Activated CD4-positive, alpha-beta T cell treated with anti-CD3 and anti-CD28 coated beads, Interleukin-2, amount 50 U/mL, for 1 hour (primary cell): ENCODE results near the gene CD248.
"Not testable (repeated sequence)": the region's sequence is repeated elsewhere in the genome, so short reads cannot be mapped to it uniquely, and the experiment has no call there.

Experiments
- DNase-seq: peaks from one replicate; pipeline ENCODE4 v3.0.0-alpha.2; 2020

CD248 gene

DNA sequence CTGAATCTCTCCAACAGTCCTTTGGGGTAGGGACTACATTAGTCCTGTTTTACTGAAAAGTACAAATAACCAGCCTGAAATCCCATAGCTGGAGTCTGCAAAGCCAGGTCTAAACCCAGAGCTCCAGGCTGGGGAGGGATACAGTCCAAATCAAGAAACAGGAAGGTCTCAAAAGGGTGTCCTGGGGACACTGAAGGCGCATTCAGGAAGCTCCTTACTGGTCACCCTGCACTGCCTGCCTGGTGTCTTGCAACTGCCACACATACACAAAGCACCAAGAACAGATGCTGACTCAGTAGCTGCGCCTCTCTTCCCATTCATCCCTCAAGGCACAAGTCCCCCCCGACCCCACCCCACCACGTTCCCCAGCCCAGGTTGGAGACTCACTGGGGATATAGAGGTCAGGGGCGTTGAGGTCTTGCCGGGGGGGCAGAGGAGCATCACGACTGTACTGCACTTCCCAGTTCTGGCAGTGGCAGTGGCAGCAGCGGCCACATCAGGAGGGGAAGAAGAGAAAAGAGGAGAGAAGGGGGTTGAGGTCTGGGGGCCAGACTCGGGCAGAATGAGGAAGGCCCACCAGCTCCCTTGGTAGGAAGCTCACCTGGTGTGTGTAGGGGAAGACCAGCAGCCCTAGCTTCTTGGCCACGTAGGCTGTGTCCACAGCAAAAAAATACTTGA lies 29.5 kb downstream of the CD248 start:
- no peak for DNase-seq

DNA sequence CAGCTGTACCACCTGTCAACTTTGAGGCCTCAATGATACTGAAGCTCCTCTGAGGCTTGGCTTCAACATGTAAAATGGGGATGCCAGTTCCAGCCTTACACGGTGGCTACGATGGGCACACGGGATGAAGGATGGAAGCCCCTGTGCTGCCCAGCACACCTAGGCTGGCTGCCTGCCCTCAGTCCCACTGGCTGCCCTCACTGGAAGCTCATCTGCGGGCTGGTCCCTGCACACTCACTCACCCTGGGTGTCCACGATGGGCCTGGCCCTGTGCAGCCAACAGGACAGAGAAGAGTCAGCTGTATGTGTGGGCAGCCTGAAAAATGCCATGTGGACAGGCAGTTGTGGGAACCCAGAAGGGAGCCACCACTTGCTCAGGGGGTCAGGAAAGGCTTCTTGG lies 30.1 kb downstream of the CD248 start:
- DNase-seq = no peak

DNA sequence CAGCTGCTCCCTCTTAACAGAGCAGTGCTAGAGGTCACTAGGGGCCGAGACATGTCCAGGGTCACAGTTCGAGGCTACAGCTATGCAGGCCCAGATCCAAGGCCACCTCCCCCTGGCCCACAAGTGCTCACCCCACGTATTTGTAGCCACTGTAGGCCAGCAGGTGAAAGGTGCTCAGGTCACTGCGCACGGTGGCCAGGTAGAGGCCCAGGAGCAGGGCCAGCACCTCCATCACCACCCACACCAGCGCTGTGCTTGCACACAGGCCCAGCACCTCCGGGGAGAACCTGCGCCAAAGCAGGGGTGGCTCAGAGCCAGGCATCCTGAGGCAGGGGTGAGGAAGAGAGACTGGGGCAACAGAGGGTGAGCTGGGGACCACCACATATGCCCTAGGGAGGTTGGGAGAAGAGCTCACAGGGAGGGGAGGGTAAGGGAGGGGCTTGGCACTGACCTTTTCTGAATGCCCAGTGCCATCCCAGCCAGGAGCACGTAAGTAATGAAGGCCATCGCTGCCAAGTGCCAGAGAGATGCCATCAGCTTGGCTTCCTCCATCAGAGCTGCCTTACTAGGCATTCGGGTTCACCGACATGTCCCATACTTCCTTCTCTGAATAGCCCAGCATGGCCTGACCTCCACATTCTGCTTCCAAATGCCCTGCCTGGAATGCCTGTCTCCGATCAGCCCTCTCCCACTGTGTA lies 31.4 kb downstream of the CD248 start:
- DNase-seq = no peak

DNA sequence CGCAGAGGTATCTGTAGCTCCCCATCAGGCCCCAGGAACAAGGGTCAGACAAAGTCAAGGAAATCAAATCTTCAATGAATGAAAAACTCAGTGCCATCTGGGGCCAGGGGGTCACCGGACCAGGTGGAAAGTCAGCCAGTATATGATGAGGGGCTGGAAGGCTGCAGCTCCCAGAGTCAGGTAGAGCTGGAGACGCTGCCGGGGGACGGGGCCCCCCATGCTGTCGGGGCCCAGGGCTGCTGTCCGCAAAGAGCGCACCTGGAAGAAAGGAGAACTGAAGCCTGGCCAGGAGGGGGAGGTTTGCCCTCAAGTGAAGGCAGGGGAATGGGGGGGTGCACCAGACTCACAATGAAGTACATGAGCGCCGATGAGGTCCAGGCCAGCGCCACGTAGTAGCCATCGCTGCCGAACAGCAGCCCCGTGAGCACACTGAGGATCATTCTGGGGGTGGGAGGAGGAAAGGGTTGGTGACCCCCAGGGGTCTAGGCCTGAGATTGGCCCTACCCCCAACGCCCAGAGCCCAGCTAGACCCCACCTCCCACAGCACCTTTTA lies 32.2 kb downstream of the CD248 start:
- DNase-seq = no peak

DNA sequence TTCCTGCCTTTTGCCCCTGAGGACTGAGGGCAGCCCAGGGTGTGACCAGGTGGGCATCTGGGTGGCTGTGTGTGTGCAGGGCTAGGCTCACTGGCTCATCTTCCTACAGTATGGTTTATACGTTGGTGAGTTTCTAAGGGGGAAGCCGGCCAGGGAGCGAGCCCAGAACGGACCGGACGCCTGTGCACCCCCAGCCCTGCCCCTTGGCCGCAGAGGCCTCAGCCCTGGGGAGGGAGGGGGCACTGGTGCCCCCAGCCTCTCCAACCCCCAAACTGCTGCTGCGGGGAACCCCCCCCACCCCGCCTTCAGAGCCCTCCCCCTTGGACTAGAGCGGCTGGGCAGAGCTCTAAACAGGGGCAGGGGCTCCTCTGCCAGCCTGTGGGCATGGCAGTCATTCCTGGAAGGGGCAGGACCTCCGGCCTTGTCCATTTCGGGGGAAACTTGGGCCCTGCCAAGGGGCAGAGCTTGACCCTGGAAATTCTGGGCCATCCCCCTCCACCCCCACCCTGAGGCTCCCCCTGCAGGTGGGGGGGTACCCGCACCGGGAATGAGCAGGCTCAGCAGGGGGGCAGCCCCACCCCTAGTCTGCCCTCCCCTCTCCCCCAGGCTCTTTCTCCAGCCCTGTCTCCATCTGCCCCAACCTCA lies 33.3 kb downstream of the CD248 start:
- DNase-seq = no peak

DNA sequence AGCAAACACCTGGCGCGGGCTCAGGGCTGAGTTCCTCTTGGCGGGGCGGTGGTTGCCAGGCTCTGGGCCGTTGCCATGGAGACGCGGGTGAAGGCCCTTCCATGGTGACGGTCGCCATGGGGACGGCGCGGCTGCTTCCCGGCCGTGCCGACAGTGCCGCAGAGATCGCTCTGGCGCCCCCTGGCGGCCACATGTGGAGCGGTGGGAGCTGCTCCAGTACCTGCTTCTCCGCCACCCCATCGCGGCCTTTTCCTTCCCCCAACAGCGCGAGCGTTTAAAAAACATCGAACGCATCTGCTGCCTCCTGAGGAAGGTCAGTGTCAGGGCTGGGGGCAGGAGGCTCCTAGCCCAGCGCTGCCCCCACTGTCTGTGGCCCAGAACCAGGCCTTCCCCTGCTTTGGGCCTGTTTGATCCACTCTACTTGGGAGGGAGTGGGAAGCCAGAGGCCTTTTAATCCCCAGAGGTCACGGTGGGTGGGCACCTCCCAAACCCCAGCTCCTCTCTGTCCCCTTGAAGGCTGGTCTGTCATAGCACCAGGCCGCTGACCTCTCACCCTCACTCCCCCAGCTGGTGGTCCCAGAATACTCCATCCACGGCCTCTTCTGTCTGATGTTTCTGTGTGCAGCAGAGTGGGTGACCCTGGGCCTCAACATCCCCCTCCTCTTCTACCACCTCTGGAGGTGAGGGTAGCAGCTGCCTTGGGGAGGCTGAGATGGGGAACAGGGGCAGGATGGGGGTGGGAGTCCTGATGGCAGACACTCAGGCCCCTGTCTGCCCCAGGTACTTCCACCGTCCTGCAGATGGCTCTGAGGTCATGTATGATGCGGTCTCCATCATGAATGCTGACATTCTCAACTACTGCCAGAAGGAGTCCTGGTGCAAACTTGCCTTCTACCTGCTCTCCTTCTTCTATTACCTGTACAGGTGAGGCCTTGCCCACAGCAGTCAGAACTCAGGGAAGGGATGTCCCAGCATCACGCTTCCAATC lies 34.1 kb downstream of the CD248 start:
- DNase-seq = peak; percentile 100

DNA sequence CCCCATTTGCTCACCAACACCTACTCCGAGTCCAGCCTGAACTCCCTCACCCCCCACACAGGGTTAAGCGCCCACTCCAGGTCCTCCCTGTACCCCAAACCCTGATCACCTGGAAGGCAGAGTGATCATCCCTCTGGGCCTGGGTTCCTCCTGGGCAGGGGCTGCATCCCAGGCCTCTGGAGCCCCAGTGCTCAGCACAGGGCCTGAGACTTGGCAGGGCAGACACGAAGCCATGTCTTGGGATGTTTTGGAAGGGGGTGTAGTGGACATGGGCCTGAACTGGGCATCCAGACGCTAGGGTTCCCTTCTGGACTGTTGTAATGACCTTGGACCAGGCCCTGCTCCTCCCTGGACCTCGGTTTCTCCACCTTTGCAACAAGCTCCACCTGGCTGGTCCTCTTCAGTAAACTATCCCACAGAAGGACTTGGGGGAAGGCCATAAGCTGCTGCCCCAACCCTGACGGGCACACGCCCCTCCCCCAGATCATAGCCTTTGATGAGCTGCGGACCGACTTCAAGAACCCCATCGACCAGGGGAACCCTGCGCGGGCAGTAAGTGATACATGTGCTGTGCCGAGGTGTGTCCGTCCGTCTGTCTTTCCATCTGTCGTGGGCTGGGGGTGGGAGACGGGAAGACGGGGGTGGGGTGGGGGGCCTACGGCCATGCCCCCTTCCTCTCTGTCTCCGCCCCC lies 34.9 kb downstream of the CD248 start:
- no peak for DNase-seq

DNA sequence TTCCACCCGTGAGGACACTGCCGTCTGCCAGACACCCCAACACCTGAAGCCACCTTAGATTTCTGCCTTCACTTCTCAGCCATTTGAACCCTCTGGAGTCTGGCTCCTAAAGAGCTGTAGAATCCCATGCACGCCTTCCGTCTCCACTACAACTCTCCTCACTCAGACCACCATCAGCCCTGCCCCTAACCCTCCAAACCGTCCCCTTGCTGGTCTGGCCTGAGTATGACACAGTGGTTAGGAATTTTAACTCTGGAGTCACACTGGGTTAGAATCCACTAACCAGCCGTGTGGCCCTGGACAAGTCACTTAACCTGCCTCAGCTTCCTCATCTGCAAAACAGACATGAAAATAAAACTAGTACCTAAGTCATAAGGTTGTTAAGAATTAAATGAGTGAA lies 35.8 kb downstream of the CD248 start:
- no peak for DNase-seq

DNA sequence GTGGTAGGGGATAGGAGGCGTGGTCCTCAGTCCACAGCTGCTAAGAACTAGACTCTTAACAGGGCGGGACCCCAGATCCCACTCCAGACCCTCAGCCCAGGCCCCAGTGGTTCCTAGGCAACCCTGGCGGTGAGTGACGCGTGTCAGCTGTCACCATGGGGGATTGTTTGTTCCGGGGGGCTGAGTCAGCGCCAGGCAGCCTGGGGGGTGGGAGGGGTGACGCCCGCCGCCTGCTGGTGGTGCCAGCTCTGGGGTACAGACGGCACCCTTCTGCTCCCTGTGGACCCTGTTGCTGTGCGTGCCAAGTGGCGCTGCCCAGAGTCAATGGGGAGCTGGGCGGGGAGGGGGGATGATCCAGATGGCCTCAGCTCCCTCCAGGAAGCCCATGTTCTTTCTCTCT lies 36.4 kb downstream of the CD248 start:
- DNase-seq = no peak

DNA sequence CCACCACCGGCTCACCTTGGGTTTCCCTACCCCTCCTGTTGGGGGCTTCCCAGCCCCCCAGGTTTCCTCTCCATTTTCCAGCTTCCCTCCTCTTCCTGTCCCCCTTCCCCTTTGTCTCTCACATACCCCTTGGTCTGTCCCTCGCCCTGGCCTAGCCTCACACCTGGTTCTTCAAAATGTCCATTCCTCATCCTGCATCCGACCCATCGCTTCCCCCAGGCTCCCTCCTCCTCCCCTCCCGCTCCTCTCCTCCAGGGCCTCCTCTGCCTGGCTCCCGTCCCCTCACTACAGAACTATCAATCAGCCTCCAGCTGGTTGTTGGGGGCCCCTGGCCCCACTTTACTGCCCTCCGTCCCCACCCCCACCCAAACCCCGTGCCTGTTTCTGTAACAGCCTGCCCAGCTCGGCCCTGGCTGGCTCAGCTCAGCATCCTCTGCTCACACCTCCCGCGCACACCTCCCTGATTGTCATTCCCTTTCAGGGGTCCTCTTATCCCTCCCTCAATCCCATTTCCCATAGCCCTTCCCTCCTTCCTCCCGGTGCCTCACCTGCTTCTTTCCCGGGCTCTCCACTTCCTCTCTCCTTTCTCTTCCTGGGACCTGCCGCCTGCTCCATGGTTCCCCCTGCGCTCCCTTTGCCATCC lies 37.6 kb downstream of the CD248 start:
- no peak for DNase-seq

DNA sequence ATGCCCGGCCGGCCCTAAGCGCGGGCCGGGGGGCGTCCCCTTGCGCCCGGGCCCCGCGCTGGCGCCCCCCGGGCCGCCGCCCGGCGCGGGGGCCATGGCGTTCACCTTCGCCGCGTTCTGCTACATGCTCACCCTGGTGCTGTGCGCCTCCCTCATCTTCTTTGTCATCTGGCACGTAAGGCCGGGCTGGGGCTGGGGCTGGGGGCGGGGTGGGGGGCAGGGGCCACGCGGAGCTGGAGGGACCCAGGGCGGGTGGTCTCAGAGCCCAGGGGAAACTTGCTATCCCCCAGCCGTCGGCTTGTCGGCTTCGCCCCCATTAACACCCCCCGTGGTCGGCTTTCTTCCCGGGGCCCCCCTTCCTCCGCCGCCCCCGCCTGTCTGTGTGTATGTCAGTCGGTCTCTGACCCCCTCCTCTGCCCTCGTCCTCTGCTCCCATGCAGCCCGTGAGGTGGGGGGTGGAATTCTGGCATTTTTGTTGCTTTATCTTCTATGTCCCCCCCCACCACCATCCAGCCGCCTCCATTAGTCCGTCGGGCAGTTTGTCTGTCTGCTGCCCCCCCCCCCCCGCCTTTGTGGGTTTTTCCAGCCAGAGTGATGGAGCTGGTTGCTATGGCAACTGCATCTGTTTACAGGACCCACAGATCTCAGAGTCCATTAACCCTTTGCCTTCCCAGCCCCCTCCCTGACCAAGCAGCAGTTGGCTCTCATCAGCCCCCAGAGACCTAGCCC lies 38.3 kb downstream of the CD248 start:
- DNase-seq = peak; percentile 34

DNA sequence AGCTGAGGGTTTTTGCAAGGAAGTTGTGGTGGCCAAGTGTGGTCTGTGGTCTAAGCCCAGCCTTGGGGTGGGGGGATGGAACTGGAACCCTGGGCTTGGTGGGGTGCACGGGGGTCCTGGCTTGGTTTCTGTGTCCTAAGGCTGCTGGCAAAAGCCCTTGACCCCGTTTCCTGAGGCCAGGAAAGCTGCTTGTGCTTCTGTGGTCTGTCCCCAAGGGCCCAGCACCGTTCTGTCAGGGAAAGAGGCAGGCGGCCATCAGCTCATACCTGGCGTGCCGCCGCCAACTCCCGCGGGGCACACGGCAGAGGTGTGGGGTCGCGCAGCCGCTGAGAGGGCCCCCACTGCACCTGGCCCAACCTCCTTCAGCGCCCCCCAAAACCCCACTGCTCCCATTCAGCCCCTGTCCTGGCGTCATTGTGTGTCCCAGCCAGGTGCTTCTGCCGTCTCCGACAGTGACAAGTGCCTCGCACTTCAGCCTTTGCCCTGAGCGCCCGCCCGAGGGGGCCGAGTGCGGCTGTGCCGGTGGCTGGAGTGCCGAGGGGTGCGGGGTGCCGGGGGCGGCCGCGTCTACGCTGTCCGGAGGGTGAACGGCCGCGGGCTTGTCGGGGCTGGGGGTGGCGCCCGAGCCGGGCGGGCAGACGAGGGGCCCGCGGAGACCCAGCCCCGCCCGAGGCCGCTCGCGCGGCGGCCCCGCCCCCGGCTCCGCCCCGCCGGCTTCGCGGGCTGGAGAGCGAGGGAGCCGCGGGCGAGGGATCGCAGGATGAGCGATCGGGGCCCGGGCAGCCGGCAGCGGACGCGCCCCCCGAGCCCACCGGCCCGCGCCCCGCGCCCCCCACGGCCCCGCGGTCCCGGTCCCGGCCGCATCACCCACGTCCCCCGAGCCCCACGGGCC lies 39.1 kb downstream of the CD248 start, which contains the start of gene CNIH2:
Gene CNIH2 (plus strand): TSS at position 705 of the 892 bp plus-strand sequence. CDS start 282 bp downstream, outside the sequence.
- DNase-seq = peak; percentile 46

DNA sequence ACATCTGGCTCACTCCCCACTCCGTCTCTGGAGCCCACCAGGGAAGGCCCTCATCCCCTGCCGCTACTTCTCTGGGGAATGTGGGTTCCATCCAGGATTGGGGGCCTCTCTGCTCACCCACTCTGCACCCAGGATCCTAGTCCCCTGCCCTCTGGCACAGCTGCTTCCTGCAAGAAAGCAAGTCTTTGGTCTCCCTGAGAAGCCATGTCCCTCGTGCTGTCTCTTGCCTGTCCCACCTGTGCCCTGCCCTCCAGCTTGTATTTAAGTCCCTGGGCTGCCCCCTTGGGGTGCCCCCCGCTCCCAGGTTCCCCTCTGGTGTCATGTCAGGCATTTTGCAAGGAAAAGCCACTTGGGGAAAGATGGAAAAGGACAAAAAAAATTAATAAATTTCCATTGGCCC lies 39.8 kb downstream of the CD248 start:
- DNase-seq = not testable (repeated sequence)

DNA sequence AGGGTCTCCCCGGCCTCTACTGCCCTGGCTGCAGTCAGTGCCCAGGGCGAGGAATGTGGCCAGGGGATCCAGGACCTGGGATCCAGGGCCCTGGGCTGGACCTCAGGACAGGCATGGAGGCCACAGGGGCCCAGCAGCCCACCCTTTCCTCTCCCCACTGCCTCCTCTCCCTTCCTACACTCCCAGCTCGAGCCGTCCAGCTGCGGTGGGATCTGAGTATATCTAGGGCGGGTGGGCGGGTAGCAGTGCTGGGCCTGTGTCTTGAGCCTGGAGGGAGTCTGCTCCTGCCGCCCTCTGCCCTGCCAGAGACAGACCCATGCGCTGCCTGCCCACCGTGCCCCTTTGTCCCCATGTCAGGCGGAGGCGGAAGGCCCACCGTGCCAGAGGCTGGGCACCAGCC lies 40.2 kb downstream of the CD248 start:
- DNase-seq = not testable (repeated sequence)

DNA sequence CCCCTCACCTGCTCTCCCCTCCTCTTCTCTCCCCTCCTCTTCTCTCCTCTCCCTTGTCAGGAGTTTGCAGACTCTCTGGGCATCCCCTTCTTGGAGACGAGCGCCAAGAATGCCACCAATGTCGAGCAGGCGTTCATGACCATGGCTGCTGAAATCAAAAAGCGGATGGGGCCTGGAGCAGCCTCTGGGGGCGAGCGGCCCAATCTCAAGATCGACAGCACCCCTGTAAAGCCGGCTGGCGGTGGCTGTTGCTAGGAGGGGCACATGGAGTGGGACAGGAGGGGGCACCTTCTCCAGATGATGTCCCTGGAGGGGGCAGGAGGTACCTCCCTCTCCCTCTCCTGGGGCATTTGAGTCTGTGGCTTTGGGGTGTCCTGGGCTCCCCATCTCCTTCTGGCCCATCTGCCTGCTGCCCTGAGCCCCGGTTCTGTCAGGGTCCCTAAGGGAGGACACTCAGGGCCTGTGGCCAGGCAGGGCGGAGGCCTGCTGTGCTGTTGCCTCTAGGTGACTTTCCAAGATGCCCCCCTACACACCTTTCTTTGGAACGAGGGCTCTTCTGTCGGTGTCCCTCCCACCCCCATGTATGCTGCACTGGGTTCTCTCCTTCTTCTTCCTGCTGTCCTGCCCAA lies 40.7 kb downstream of the CD248 start:
- DNase-seq = no peak

DNA sequence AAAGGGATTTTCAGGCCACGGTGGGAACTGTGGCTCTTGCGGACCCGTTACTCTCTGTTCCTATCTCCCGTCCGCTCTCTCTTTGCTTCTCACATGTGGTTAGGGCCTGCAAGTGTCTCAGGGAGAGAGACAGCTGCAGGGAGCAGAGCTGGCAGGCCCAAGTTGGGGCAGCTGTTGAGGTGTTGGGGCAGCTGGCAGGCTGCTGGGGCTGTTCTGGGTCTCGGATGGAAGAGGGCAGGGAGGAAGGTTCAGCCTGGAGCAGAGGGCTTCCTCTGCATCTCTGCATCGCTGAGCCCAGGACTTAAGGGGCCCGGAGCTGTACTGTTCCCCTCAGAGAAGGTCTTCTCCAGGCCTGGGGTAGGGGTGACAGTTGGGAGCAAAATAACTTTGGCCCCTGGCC lies 41.4 kb downstream of the CD248 start:
- no peak for DNase-seq

DNA sequence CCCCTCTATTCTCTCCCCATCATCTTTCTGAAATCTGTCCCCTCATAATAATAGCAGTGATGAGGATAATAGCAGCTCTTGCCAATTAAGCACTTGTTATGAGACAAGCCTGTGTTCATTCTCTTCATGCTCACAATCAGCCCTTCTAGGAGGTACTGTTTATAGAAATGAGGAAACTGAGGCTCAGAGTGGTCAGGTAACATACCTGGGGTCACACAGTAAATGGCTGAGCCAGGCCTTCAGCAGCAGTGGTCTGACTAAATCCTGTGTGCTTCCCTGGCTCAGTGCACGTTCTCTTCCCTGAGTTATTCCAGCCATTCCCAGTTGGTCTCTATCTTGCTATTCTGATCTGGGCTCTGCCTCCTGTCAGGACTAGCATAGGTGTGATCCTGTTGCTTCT lies 42.6 kb downstream of the CD248 start:
- no peak for DNase-seq

DNA sequence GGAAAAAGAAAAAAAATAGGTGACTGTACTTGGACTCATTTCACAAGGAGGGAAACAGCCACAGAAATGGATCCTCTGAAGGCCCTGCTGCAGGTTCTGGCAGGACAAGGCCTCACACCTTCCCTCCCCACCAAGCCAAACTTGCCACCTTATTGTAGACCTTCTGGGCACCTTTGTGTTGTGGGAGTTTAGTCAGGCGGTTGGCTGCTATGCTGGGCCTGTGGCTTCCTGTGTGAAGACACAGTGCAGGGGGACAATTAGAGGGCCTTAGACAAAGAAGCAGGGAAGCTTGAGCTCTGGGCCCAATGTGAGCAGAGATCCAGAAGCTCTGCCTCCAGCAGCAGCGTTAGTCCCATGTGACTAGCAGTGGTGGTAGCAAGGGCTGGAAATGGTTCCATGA lies 44.2 kb downstream of the CD248 start:
- no peak for DNase-seq

DNA sequence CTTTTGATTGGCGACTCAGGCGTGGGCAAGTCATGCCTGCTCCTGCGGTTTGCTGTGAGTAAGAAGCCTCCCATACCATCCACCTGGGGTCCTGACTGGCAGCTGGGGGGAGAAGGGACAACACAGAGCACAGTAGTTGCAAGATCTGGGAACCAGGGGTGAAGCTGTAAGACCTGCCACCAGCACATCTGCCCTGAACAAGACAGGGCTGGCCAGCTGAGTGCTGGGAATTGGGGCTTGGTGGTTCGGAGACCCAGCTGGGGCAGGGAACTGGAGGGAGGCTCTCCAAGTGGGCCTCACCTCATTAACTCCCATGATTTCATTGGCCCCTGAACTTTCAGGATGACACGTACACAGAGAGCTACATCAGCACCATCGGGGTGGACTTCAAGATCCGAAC lies 45.0 kb downstream of the CD248 start:
- no peak for DNase-seq
